GM21360 (cell line): Measurements from ENCODE around the gene ZNF786.
"Not testable (repeated sequence)": the region's sequence is repeated elsewhere in the genome, so short reads cannot be mapped to it uniquely, and the experiment has no call there.

Source experiments
- ATAC-seq: cut with Tn5 transposase; IDR thresholded peaks from one replicate; pipeline ENCODE4 v1.9.1; 2021; ENCODE audit warnings: mild to moderate bottlenecking, moderate library complexity; ENCODE audit not compliant: unreplicated experiment

Gene ZNF786

DNA sequence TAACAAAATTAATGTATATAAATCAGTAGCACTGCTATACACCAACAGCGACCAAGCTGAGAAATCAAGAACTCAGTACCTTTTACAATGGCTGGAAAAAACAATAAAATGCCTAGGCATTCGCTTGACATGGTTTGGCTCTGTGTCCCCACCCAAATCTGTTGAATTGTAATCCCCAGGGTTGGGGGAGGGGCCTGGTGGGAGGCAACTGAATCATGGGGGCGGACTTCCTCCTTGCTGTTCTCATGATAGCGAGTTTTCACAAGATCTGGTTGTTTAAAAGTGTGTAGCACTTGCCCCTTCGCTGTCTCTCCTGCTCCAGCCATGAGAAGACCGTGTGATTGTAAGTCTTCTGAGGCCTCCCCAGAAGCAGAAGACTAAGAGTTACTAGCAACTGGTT is 8.6 kb downstream of the ZNF786 start:
- ATAC-seq = no peak

DNA sequence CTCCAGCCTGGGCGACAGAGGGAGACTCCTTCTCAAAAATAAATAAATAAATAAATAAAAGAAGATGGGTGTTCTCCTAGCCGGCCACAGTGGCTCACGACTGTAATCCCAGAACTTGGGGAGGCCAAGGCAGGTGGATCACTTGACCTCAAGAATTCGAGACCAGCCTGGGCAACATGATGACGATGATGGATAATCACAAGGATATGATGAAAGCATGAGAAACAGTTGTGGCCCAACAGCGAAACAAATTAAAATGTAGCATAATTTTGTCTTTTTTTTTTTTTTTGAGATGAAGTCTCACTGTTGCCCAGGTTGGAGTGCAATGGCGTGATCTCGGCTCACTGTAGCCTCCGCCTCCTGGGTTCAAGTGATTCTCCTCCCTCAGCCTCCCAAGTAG is 12.9 kb downstream of the ZNF786 start:
- ATAC-seq = no peak

DNA sequence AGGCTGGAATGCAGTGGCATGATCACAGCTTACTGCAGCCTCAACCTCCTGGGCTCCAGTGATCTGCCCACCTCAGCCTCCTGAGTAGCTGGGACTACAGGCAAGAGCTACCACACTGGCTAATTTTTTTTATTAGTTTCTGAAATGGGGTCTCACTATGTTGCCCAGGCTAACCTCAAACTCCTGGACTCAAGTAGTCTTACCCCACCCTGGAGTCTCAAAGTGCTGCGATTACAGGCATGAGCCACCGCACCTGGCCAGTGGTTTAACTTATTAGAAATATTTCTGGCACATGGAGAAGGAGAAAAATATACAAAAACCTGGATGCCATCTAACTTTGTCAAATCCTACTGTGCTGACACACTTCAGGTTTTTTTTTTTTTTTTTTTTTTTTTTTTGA is 15.2 kb downstream of the ZNF786 start:
- ATAC-seq = no peak

DNA sequence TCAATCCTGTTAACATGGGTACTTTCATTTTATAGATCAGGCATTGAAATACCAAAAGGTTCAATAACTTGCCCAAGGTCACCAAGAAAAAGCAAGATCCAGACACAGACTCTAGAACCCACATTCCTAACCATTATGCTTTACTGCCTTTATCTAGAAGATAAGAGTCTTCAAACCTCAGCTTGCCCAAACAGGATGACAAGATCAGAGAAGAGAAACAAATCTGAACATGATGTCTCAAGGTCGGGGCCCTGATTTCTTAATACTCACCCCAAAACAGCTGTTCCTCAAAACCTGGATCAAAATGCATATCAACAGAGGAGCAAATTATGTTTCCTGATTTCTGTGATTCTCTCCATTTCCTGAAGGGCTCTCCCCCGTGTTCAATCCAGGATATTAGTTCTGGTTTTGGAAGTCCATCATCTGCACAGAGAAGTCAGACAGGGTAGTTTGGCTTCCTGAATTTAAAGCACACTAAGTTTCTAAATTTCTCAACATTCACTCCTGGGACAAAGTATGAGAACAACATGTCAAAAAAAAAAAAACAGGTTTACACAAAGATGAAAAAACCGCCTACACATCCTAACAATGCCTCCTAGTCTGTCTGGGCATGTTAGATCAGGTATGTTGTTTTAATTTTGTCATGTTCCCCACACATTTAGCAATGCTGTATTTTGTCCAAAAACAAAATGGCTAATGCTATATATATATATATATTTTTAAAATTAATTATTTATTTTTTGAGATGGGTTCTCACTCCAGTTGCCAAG is 16.2 kb downstream of the ZNF786 start:
- no peak for ATAC-seq

DNA sequence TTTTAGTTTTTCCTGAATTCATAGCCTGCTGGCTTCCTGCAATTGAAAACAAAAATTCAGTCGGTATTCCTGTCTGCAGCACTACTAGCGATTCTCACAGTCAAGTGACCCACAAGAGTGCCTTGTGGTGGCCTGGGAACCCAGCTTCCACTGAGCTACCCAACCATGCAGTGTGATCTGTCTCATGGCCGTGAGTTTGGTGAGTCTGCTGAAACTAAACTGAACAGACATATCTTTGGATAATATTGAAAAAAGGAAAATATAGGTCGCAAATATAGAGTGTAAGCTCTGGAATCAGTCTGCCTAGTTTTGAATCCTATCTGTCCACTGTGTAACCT is 18.1 kb downstream of the ZNF786 start:
- ATAC-seq = no peak

DNA sequence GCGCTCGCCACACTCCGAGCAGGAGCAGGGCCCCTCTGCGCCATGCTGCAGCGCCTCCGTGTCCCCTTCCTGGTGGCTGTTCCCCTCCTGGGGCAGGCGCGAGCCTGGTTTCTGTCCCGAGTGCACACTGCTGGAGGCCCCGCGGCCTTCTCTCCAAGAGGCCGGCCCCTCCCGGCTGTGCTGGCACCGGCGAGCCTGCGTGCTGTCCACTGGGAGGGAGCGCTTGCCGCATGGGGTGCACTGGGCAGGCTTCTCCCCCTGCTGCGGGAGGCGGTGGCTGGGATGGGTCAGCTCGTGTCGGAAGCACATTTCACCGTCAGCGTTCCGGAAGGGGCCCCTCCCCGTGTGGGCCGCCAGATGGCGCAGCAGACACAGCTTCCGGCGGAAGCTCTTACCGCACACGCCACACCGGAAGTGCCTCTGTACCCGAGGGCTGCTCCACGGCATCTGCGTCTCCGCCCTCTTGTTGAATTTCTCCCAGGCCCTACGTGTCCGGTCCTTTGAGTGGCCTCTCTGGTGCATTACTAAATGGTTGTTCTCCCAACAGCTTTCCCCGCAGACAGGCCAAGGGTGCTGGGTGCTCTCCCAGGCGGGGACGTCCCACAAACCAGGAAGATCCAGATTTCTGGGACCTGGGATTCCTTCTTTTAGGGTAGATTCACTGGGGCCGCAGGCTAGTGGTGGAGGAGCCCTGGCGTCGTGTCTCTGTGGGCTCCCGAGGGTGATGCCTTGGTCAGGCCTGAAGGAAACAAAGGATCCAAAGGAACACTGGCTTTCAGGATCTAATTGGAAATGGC is 18.7 kb downstream of the ZNF786 start:
- no peak for ATAC-seq

DNA sequence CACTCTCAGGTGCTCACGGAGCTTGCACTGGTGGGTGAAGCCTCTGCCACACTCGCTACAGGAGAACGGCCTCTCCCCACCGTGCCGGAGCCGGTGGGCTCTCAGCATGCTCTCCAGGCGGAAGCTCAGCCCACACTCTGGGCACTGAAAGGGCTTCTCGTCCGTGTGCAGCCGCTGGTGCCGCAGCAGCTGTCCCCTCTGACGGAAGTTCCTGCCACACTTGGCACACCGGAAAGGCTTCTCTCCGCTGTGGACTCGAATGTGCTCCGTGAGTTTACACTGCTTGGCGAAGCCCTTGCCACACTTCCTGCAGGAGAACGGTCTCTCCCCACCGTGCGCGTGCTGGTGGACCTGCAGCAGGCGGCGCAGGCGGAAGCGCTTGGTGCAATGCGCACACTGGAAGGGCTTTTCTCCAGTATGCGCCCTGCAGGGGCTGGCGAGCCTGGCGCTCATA is 19.3 kb downstream of the ZNF786 start:
- ATAC-seq = no peak

DNA sequence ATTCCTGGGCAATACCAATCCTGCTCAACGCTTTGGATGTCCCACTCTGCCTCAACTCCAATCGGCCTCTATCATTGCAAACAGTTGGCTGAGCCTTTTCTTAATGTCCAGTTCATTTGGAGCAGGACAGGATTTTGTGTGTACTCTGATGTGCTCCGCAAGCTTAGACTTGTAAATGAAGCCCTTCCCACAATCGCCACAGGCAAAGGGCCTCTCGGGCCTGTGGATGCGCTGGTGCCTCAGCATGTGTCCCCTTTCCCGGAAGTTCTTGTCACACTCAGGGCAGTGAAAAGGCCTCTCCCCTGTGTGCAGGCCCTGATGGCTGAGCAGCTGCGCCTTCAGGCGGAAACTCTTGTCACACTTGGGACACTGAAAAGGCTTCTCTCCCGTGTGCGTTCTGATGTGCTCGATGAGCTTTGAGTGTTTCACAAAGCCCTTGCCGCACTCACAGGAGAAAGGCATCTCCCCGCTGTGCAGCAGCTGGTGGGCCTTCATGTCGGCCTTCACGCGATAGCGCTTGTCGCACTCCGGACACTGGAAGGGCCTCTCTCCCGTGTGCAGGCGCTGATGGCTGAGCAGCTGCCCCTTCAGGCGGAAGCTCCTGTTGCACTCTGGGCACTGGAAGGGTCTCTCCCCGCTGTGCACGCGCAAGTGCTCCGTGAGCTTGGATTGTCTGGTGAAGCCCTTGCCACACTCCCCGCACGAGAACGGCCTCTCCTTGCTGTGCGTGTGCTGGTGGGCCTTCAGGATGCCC is 20.0 kb downstream of the ZNF786 start:
- no peak for ATAC-seq

DNA sequence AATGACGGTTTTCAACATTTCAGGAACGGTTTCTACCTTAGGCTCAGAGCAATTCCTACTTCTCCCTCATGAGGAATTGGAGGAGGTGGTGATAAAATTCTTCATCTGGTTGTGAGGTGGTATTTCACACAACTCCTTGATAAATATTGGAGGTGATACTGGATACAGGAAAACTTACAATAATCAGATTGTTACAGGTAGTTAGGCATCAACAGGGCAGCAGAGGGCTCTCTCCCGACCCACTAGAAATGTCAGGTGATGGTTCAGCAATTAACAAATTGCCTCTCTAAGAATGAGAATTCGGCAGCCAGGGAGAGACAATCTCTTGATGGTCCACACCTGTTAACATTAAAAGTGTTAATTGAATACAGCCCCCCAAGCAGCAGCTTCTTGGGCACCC is 22.6 kb downstream of the ZNF786 start:
- no peak for ATAC-seq

DNA sequence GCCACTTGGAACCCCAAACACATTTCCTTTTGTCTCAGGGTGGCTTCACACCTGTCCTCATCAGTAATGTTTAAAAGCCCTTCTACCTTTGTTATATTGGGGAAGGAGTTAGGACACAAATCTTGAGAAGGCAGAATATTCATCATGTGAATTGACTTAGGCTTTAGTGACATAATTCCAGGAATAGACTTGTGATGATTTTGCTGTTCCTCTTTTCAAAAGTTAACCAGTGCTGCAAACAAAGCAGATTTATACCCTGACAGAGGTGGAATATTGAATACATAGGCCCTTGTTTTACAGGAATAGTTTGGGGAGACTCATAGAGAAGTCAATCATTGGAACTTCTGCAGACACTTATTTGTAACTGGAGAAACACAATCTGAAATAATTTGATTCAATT is 27.0 kb downstream of the ZNF786 start:
- ATAC-seq = no peak

DNA sequence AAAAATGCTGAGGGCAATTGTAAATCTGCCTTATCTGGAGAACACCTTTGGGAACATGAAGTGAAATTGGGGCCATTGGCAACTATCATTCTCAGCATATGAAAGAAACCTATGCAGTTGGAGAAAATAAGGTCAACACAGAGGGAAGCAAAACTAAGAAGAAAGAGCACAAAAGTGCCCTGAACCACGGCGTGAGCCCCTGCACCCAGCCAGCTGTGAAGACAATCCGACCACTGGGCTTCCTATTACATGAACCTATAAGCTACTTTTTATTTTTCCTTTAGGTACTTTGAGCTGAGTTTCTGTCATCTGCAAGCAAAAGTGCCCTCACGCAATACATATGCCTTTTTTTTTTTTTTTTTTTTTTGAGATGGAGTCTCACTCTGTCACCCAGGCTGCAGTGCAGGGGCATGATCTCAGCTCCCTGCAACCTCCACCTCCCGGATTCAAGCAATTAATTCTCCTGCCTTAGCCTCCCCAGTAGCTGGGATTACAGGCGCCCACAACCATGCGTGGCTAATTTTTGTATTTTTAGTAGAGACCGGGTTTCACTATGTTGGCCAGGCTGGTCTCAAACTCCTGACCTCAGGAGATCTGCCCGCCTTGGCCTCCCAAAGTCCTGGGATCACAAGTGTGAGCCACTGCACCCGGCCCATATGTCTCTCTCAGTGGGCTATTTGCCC is 28.2 kb downstream of the ZNF786 start:
- not testable (repeated sequence) for ATAC-seq

DNA sequence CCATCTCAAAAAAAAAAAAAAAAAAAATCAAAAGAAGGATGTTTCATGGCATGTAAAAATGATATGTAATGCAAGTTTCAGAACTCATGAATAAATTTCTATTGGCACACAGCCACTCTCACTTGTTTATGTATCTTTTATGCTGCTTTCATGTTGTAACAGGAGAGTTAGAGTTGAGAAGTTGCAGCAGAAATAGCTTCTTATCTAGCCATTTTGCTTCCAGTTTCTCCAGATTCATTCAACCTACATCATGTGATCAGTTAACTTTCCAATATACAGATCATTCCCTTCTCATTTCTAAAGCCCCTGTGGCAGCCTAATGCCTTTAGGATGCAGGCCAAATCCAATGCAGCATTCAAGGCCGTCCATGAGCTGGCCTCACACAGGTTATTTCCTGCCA is 30.4 kb downstream of the ZNF786 start:
- no peak for ATAC-seq

DNA sequence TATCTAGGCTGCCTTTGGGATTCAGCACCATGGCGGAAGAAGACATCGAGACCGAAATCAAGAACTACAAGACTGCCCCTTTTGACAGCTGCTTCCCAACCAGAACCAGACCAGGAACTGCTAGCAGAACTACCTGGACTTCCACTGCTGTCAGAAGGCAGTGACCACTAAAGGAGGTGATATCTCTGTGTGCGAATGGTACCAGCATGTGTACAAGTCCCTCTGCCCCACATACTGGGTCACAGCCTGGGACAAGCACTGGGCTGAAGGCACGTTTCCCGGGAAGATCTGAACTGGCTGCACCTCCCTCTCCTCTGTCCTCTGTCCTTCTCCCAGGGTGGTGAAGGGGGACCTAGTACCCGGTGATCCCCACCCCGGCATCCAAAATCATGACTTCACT is 36.6 kb downstream of the ZNF786 start:
- ATAC-seq = no peak

DNA sequence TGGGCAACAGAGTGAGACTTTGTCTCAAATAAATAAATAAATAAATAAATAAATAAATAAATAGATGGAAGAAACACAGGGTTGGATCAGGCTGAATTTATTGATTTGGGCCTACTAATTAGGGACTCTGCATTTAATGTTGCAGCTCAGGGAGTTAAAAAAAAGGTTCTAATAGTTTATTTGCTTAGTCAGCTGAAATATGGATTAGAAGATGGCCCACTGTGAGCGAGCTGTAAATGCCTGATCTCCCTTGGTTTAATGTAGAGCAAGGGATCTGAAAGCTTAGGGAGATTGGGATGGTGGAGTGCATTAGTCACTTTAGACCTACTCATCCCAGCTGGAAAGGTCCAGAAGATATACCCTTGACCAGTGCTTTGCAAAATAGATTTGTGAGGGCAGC is 37.1 kb downstream of the ZNF786 start:
- ATAC-seq = no peak

DNA sequence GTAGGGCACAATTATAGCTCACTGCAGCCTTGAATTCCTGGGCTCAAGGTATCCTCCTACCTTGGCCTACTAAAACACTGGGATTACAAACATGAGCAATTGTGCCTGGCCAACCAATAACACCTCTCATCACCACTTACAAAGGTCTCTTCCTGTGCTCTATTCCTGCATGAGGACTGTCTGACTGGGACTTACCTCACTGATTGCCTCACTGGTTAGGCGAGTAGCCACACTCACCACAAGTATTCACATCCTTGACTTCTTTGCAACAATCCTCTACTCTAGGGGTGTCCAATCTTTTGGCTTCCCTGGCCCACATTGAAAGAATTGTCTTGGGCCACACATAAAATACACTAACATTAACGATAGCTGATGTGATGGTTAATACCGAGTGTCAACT is 39.6 kb downstream of the ZNF786 start:
- ATAC-seq = no peak

DNA sequence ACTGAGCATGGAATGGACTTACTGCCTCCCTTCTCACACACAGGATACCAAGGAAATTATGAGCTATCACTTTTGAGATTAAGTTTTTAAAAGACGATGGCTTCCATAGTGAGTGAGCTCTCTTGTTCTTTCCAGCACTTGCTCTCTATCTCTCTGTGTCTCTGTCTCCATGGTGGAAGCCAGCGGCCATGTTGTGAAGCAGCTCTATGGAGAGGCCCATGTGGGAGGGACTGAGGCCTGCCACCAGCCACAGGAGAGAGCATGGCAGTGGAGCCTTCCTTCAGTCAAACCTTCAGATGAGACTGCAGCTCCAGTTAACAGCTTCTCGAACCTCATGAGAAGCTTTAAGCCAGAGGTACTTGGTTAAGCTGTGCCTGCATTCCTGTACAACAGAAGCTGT is 41.7 kb downstream of the ZNF786 start:
- ATAC-seq = no peak

DNA sequence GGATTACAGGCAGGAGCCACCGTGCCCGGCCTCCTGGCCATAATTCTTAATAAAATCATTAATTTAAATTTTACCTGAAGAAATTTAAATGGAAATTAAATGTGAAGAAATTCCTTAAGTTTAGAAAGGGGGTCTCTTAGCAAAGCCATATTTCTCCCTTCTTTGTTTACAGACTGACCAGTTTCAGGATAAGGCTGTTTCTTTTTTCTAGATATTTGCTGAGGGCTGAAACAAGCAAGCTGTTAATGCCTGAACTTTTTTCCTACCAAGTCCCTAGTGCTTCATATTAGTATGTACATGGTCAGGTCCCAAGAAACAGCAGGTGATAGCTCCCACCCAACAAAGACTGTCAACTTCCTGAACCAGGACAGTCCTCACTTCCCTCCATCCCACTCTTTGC is 44.1 kb downstream of the ZNF786 start:
- no peak for ATAC-seq

DNA sequence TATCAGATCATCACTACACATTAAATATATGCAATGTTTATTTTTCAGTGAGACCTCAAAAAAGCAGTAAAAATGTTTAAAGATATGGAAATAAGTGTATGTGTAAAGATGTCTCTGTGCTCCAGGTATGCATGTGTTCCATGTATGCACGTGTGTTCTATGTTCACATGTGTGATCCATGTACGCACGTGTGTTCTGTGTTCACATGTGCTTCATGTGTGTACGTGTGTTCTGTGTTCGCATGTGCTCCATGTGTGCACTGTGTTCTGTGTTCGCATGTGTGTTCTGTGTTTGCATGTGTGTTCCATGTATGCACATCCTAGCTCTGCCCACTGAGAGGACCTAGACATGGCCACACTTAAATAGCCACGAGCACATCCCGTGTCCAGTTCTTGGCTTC is 46.6 kb downstream of the ZNF786 start:
- ATAC-seq = no peak

DNA sequence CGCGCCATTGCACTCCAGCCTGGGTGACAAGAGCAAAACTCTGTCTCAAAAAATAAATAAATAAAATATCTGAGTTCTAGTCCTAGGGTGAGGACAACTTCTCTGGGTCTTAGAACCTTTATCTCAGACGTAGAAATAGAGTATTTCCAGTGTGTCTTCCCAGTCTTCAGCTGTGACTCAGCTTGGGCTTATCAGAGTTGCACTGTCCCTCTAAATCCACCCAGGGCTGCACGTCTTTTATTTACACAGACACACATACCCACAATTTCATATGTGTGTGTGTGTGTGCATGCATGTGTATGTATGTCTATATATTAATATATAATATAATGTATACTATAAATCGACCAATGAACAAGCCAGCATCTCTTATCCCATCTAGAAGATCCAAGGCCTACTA is 49.2 kb downstream of the ZNF786 start:
- no peak for ATAC-seq

DNA sequence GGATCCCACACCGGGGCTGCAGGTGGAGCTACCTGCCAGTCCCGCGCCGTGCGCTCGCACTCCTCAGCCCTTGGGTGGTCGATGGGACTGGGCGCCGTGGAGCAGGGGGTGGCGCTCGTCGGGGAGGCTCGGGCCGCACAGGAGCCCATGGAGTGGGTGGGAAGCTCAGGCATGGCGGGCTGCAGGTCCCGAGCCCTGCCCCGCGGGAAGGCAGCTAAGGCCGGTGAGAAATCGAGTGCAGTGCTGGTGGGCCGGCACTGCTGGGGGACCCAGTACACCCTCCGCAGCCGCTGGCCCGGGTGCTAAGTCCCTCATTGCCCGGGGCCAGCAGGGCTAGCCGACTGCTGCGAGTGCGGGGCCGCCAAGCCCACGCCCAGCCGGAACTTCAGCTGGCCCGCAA is 51.9 kb downstream of the ZNF786 start:
- ATAC-seq = not testable (repeated sequence)

DNA sequence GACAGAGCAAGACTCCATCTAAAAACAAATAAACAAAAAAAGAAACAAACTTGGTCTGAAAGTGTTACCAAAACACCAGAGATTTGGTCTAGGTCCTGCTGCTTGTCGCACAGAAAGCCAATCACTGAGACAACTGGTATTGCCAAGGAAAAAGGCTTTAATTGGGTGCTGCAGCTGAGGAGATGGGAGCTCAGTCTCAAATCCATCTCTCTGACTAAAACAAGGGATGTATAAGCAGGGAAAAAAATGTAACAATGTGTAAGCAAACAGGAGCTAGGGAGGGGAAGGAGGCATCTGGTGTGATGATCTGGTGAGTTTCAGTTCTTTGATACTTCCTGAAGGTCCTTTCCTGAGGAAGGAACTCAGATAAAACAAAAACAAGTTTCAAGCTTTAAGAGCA is 53.8 kb downstream of the ZNF786 start:
- no peak for ATAC-seq
